Lower leg skin (tissue), 3 donors: Measurements from ENCODE around the gene LGALS14.

Experiments
- POLR2A ChIP-seq, 2 donors: fragments of 450-650 bp; IDR thresholded peaks; one replicate each; pipeline ENCODE4 v1.6.1; 2016 to 2017; ENCODE audit warnings: antibody characterized with exemption in 2 of 2, mild to moderate bottlenecking in 1 of 2, moderate library complexity in 1 of 2
- TF ChIP-seq, protein P1 (sequence below), 3 donors: fragments of 450-650 bp; IDR thresholded peaks; one replicate each; pipeline ENCODE4 v1.5.1; 2016; ENCODE audit warnings: antibody characterized with exemption in 3 of 3, mild to moderate bottlenecking in 3 of 3, moderate library complexity in 2 of 3

DNA sequence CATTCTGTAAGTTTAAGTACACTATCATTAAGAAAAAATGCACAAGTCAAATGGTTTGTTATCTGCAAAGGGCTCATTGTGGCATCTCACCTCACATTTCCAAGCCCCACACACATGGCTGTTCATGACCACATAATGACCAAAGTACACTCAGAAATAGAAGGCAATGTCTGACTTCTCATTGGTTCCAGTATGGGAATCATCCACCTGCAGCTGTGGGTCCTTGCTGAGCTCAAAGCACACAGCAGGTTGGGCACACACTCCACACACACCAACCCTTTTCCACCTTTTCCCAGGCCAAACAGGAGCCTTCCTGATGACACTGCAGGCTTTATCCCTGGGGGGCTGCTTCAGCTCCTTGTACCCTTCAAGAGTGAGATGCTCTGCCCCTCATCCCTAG, 21.7 kb downstream of the LGALS14 start:
- no peak for TF ChIP-seq POLR2A (IDR thresholded peaks at IDR 0.05)
- TF ChIP-seq, protein P1, sequence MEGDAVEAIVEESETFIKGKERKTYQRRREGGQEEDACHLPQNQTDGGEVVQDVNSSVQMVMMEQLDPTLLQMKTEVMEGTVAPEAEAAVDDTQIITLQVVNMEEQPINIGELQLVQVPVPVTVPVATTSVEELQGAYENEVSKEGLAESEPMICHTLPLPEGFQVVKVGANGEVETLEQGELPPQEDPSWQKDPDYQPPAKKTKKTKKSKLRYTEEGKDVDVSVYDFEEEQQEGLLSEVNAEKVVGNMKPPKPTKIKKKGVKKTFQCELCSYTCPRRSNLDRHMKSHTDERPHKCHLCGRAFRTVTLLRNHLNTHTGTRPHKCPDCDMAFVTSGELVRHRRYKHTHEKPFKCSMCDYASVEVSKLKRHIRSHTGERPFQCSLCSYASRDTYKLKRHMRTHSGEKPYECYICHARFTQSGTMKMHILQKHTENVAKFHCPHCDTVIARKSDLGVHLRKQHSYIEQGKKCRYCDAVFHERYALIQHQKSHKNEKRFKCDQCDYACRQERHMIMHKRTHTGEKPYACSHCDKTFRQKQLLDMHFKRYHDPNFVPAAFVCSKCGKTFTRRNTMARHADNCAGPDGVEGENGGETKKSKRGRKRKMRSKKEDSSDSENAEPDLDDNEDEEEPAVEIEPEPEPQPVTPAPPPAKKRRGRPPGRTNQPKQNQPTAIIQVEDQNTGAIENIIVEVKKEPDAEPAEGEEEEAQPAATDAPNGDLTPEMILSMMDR (IDR thresholded peaks at IDR 0.05), result no peak
